ENCODE data around the gene KNDC1. TPM values are rescaled to one million over a fixed set of nuclear protein-coding genes. Genes with fewer than 3 reads are reported as not detected.
"Not testable (repeated sequence)": the region's sequence is repeated elsewhere in the genome, so short reads cannot be mapped to it uniquely, and the experiment has no call there.

KNDC1 gene
- polyA plus RNA-seq, 6 donors from 2014 or later, result 0.04 to 0.08 (median 0.08) TPM; not detected in 3

DNA sequence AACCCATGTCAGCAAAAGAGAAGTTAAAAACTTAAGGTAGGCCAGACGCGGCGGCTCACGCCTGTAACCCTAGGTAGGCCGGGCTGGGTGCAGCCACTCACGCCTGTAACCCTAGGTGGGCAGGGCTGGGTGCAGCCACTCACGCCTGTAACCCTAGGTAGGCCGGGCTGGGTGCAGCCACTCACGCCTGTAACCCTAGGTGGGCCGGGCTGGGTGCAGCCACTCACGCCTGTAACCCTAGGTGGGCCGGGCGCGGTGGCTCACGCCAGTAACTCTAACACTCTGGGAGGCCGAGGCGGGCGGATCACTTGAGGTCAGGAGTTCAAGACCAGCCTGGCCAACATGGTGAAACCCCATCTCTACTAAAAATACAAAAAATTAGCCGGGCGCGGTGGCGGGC lies 61.7 kb downstream of the KNDC1 start:
- Mint-ChIP-seq H3K27me3 (peaks cover 11 to 46% (median 12%) of the 10 kb centered on the region in 3 donors), H3K4me1 (peaks cover 3 to 11% (median 11%) of the 10 kb centered on the region in 3 donors), H3K4me3 (peak overlapping the region in 1 of 8 donors; percentile 75)
- DNase-seq; H3K36me3 Mint-ChIP-seq; H3K9me3 Mint-ChIP-seq; H3K27ac Mint-ChIP-seq; ATAC-seq (ENCODE audit: low read depth in 2 of 2): not testable (repeated sequence)

- no peaks in the 10 kb centered on the region for H3K36me3 Mint-ChIP-seq
- no peak overlapping the region for H3K27ac Mint-ChIP-seq
- DNase-seq (no peak), ATAC-seq (ENCODE audit: low read depth in 2 of 2) (no peak)
- peaks cover 14 to 60% (median 22%) of the 10 kb centered on the region in 3 donors for H3K27me3 Mint-ChIP-seq
- H3K4me3 Mint-ChIP-seq, result no peak overlapping the region
- H3K9me3 Mint-ChIP-seq, result no peaks in the 10 kb centered on the region
- peaks cover 5 to 13% (median 13%) of the 10 kb centered on the region in 3 donors for H3K4me1 Mint-ChIP-seq
Observed at GRCh38 chr10:133224076-133224475, 64.1 kb downstream of the KNDC1 start.

DNA sequence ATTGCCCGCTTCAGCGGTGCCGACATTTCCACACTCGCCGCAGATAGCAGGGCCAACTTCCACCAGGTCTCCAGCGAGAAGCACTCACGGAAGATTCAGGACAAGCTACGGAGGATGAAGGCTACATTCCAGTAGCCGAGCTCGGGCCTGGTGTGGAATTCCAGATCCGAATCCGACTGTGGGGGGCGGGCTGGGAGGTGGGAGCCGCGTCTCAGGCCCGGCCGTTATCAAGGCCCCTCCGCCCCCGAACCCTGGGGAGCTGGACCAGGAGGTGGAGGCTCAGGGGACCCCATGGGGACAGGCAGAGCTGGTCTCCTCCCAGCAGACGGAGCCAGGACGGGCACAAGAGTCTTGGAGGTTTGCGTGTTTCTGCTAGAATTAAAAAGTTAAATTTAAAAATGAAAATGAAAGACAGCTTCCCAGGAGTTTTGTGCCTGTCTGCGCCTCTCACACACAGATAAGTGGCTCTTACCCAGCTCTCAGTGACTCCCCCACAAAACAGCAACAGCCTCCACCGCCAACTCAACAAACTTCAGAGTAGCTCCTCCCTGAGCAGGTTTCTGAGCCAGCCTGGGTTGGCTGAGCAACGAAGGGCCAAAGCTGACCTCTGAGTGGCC lies 64.8 kb downstream of the KNDC1 start:
- no peak overlapping the region for H3K27ac Mint-ChIP-seq
- H3K36me3 Mint-ChIP-seq, result no peaks in the 10 kb centered on the region
- no peaks in the 10 kb centered on the region for H3K9me3 Mint-ChIP-seq
- no peak for DNase-seq
- peaks cover 18 to 66% (median 28%) of the 10 kb centered on the region in 3 donors for H3K27me3 Mint-ChIP-seq
- H3K4me3 Mint-ChIP-seq, result no peak overlapping the region
- no peak for ATAC-seq (ENCODE audit: low read depth in 2 of 2)
- peaks cover 10 to 19% (median 19%) of the 10 kb centered on the region in 3 donors for H3K4me1 Mint-ChIP-seq

GRCh38 chr10:133225707-133226191 lies 65.7 kb downstream of the KNDC1 start:
- DNase-seq, result no peak
- no peaks in the 10 kb centered on the region for H3K36me3 Mint-ChIP-seq
- peaks cover 18 to 64% (median 26%) of the 10 kb centered on the region in 3 donors for H3K27me3 Mint-ChIP-seq
- no peak overlapping the region for H3K4me3 Mint-ChIP-seq
- peaks cover 13 to 19% (median 19%) of the 10 kb centered on the region in 3 donors for H3K4me1 Mint-ChIP-seq
- no peak for ATAC-seq (ENCODE audit: low read depth in 2 of 2)
- H3K27ac Mint-ChIP-seq, result no peak overlapping the region
- H3K9me3 Mint-ChIP-seq, result no peaks in the 10 kb centered on the region

DNA sequence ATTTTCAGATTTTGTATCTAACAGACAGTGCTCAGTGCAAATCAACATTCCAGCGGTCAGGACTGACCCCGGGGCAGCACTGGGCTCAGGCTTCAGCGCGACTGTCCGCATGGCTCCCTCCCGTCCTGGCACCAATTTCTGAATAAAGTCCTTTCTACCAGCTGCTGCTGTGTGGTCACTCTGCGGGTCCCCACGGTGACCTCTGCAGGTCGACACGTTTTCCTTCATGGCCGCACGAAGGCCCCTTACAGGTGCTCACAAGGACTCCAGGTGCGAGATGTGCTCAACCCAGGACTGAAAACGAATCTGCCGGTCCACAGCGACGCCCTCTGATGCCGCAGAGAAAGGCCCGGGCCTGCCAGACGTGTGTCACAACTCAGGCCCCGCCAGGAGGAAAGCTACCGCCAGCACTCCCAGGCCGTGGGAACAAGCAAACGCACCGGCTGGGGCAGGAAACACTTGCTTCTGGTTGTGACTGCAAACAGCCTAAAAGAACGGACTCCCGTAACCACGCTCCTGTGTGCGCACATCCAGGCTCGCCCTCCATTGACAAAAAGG lies 66.3 kb downstream of the KNDC1 start:
- Mint-ChIP-seq H3K36me3 (no peaks in the 10 kb centered on the region), H3K27ac (peak overlapping the region in 2 of 6 donors; percentile 19 to 47), H3K4me3 (peak overlapping the region in 1 of 8 donors; percentile 8), H3K4me1 (peaks cover 16 to 22% (median 19%) of the 10 kb centered on the region in 3 donors), H3K27me3 (peaks cover 17 to 63% (median 23%) of the 10 kb centered on the region in 3 donors), H3K9me3 (no peaks in the 10 kb centered on the region)
- ATAC-seq (ENCODE audit: low read depth in 2 of 2) (no peak), DNase-seq (no peak)

GRCh38 chr10:133227256-133227655 lies 67.2 kb downstream of the KNDC1 start:
- peaks cover 19 to 23% (median 23%) of the 10 kb centered on the region in 3 donors for H3K4me1 Mint-ChIP-seq
- H3K27me3 Mint-ChIP-seq, result peaks cover 15 to 67% (median 28%) of the 10 kb centered on the region in 3 donors
- no peak for DNase-seq
- H3K9me3 Mint-ChIP-seq, result no peaks in the 10 kb centered on the region
- H3K36me3 Mint-ChIP-seq, result no peaks in the 10 kb centered on the region
- H3K27ac Mint-ChIP-seq, result no peak overlapping the region
- no peak for ATAC-seq (ENCODE audit: low read depth in 2 of 2)
- H3K4me3 Mint-ChIP-seq, result peak overlapping the region in 1 of 8 donors; percentile 10

DNA sequence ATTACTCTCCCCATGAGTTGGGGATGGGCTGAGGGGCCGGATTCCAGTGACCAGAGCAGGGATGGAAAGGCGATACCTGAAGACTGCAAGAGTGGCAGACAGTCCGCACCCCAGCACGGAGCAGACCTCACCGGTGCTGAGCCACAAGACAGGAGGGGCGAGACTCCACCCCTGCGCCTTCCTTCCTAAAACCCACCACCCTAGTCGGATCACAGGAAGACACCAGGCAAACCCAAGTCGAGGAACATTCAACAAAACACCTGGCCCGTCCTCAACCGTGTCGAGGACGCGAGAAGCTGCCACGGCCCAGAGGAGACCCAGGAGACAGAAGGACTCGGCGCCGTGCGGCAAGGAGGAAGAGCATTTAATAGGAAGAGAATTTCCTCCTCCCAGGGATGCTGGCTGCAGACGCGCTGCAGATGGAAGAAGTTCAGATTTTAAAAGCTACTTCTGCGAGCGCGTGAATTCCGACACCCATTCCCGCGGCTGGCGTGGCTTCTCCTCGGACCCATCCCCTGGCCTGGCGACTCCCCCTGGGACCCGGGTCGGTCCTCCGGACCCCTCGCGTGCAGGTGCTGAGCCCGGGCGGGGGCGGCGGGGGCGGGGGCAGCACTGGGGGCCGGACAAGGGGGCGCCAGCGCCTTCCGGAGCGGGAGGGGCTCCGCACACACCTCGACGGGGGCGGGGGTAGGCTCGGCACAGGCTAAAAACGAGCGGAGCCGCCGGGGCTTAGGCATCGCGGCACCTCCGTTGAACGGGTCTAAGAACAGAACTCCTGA lies 69.4 kb downstream of the KNDC1 start:
- no peak for DNase-seq
- no peaks in the 10 kb centered on the region for H3K9me3 Mint-ChIP-seq
- H3K36me3 Mint-ChIP-seq, result no peaks in the 10 kb centered on the region
- peaks cover 23 to 59% (median 28%) of the 10 kb centered on the region in 3 donors for H3K27me3 Mint-ChIP-seq
- peak overlapping the region; percentile 74 to 92 (median 86) for H3K4me3 Mint-ChIP-seq
- H3K27ac Mint-ChIP-seq, result peak overlapping the region in 4 of 6 donors; percentile 44 to 92 (median 65)
- peaks cover 19 to 23% (median 23%) of the 10 kb centered on the region in 3 donors for H3K4me1 Mint-ChIP-seq
- peak; percentile 13 to 17 for ATAC-seq (ENCODE audit: low read depth in 2 of 2)

GRCh38 chr10:133230044-133230361 lies 70.0 kb downstream of the KNDC1 start, which contains the start of gene UTF1:
UTF1 (plus strand) TSS chr10:133230217; CDS start chr10:133230289, 72 bp downstream.
- no peaks in the 10 kb centered on the region for H3K36me3 Mint-ChIP-seq
- ATAC-seq (ENCODE audit: low read depth in 2 of 2) (peak; percentile 11 to 15), DNase-seq (no peak)
- peaks cover 22 to 59% (median 28%) of the 10 kb centered on the region in 3 donors for H3K27me3 Mint-ChIP-seq
- no peaks in the 10 kb centered on the region for H3K9me3 Mint-ChIP-seq
- H3K27ac Mint-ChIP-seq, result peak within 1 kb of the TSS in 4 of 6 donors; percentile 44 to 92 (median 65)
- H3K4me3 Mint-ChIP-seq, result peak within 1 kb of the TSS; percentile 74 to 92 (median 86)
- H3K4me1 Mint-ChIP-seq, result peaks cover 19 to 26% (median 25%) of the 10 kb centered on the region in 3 donors

- DNase-seq (peak; percentile 72), ATAC-seq (ENCODE audit: low read depth in 2 of 2) (peak; percentile 81)
- Mint-ChIP-seq H3K27ac (peak overlapping the region in 1 of 6 donors; percentile 36), H3K4me3 (peak overlapping the region; percentile 21 to 90 (median 80)), H3K36me3 (no peaks in the 10 kb centered on the region), H3K9me3 (no peaks in the 10 kb centered on the region), H3K27me3 (peaks cover 22 to 60% (median 28%) of the 10 kb centered on the region in 3 donors), H3K4me1 (peaks cover 19 to 28% (median 26%) of the 10 kb centered on the region in 3 donors)
Observed at GRCh38 chr10:133230387-133231195, 70.6 kb downstream of the KNDC1 start.

GRCh38 chr10:133231244-133231945 lies 71.4 kb downstream of the KNDC1 start:
- ATAC-seq (ENCODE audit: low read depth in 2 of 2) (no peak), DNase-seq (no peak)
- Mint-ChIP-seq H3K4me1 (peaks cover 22 to 26% (median 22%) of the 10 kb centered on the region in 3 donors), H3K27ac (peak overlapping the region in 1 of 6 donors; percentile 15), H3K9me3 (no peaks in the 10 kb centered on the region), H3K4me3 (peak overlapping the region in 7 of 8 donors; percentile 69 to 91 (median 76)), H3K36me3 (no peaks in the 10 kb centered on the region), H3K27me3 (peaks cover 26 to 57% (median 28%) of the 10 kb centered on the region in 3 donors)

GRCh38 chr10:133231946-133232574 lies 72.0 kb downstream of the KNDC1 start:
- ATAC-seq (ENCODE audit: low read depth in 2 of 2) (no peak), DNase-seq (no peak)
- peak overlapping the region in 5 of 8 donors; percentile 48 to 91 (median 70) for H3K4me3 Mint-ChIP-seq
- no peaks in the 10 kb centered on the region for H3K9me3 Mint-ChIP-seq
- H3K36me3 Mint-ChIP-seq, result no peaks in the 10 kb centered on the region
- peaks cover 20 to 23% (median 22%) of the 10 kb centered on the region in 3 donors for H3K4me1 Mint-ChIP-seq
- peaks cover 26 to 50% (median 28%) of the 10 kb centered on the region in 3 donors for H3K27me3 Mint-ChIP-seq
- no peak overlapping the region for H3K27ac Mint-ChIP-seq

DNA sequence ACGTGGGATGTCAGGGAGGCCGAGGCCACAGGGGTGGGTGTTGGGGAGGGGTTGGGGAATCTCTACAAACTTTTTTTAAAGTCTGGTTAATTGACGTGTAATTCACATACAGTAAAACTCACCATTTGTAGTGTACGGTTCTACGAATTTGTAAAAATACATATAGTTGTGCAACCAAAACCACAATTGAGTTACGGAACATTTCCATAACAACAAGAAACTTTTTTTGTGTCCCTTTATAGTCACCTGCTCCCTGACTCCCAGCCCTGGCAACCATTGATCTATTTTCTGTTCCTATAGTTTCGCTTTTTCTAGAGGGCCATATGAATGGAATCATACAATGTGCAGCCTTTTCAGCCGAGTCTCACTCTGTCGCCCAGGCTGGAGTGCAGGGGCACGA lies 74.8 kb downstream of the KNDC1 start:
- not testable (repeated sequence) for ATAC-seq (ENCODE audit: low read depth in 2 of 2); DNase-seq; H3K9me3 Mint-ChIP-seq; H3K36me3 Mint-ChIP-seq
- Mint-ChIP-seq H3K27me3 (peaks cover 12 to 47% (median 21%) of the 10 kb centered on the region in 3 donors), H3K4me3 (peak overlapping the region; percentile 56 to 83 (median 79)), H3K4me1 (peaks cover 15 to 35% (median 20%) of the 10 kb centered on the region in 3 donors), H3K27ac (peak overlapping the region in 2 of 6 donors; percentile 34 to 74)

Data from naive B cell (primary cell).